IMR-90 (cell line): ENCODE data around the gene SH3BP2. TPM values are rescaled to one million over a fixed set of nuclear protein-coding genes. Genes with fewer than 3 reads are reported as not detected.

ENCODE experiments used
- ATAC-seq: fragments of 200-7000 bp; cut with Tn5 transposase; 2 replicates; pipeline ENCODE4 v1.9.1; 2020; ENCODE audit warnings: low read depth, mild to moderate bottlenecking, moderate library complexity
- BruUV-seq: library from RNA; stranded (reverse); fragments of 400-500 nt; replicated peaks from 2 replicates; lab custom pipeline; 2021; lab: Mats Ljungman, UMichigan
- CTCF ChIA-PET: fragments of 300-600 bp; formaldehyde crosslinking; extraction: SDS; loops from one replicate; lab custom pipeline; 2021; ENCODE audit warnings: antibody characterized with exemption; lab: Yijun Ruan, JAX
- POLR2A ChIA-PET: fragments of 300-600 bp; sonication (Branson Sonifier 250); formaldehyde crosslinking; loops from one replicate; lab custom pipeline; 2022; ENCODE audit warnings: antibody characterized with exemption; ENCODE audit not compliant: unreplicated experiment; lab: Charles Lee
- DNase-seq: peaks from one replicate; pipeline ENCODE4 v3.0.0; 2013
- H2AFZ ChIP-seq: replicated peaks from 2 replicates; pipeline ENCODE3; 2013; ENCODE audit warnings: low read length, mild to moderate bottlenecking; ENCODE audit not compliant: poor library complexity
- H2AK5ac ChIP-seq: 2 replicates; pipeline ENCODE4 v1.6.1; 2013; ENCODE audit warnings: low read depth, low read length, inconsistent platforms
- H2AK9ac ChIP-seq: replicated peaks from 2 replicates; pipeline ENCODE3; 2013; ENCODE audit warnings: mild to moderate bottlenecking, low read depth, low read length, moderate library complexity; ENCODE audit not compliant: poor library complexity
- H2BK120ac ChIP-seq: 2 replicates; pipeline ENCODE4 v1.6.1; 2013; ENCODE audit warnings: low read depth, low read length, inconsistent platforms
- H2BK15ac ChIP-seq: 3 replicates; pipeline ENCODE4 v1.6.1; 2013; ENCODE audit warnings: low read depth, low read length, inconsistent platforms
- H2BK20ac ChIP-seq: 2 replicates; pipeline ENCODE4 v1.6.1; 2013; ENCODE audit warnings: low read depth, mild to moderate bottlenecking, inconsistent platforms, low read length, moderate library complexity
- H2BK5ac ChIP-seq: 2 replicates; pipeline ENCODE4 v1.6.1; 2013; ENCODE audit warnings: mild to moderate bottlenecking, low read depth, low read length, inconsistent platforms; ENCODE audit not compliant: poor library complexity, severe bottlenecking
- H3K14ac ChIP-seq: replicated peaks from 2 replicates; pipeline ENCODE4 v1.6.1; 2013; ENCODE audit warnings: low read depth, low read length, inconsistent platforms
- H3K18ac ChIP-seq: 2 replicates; pipeline ENCODE4 v1.6.1; 2013; ENCODE audit warnings: low read depth, low read length, control low read depth
- H3K23ac ChIP-seq: 2 replicates; pipeline ENCODE4 v1.6.1; 2013; ENCODE audit warnings: low read depth, low read length, inconsistent platforms
- H3K27ac ChIP-seq: 2 replicates; pipeline ENCODE4 v1.5.1; 2013; ENCODE audit warnings: mild to moderate bottlenecking, control low read depth, low read length; ENCODE audit not compliant: insufficient read depth
- H3K27me3 ChIP-seq: 2 replicates; pipeline ENCODE4 v1.6.1; 2013; ENCODE audit warnings: low read length; ENCODE audit not compliant: control insufficient read depth, insufficient read depth
- H3K36me3 ChIP-seq: 2 replicates; pipeline ENCODE4 v1.6.1; 2013; ENCODE audit warnings: low read length, mixed read lengths; ENCODE audit not compliant: control insufficient read depth, insufficient read depth
- H3K4ac ChIP-seq: 2 replicates; pipeline ENCODE4 v1.6.1; 2013; ENCODE audit warnings: low read depth, low read length, inconsistent platforms
- H3K4me1 ChIP-seq: 2 replicates; pipeline ENCODE4 v1.6.1; 2013; ENCODE audit warnings: low read length, mixed read lengths; ENCODE audit not compliant: control insufficient read depth, insufficient read depth
- H3K4me2 ChIP-seq: 2 replicates; pipeline ENCODE4 v1.6.1; 2013; ENCODE audit warnings: low read depth, mild to moderate bottlenecking, control low read depth, low read length, moderate library complexity
- H3K4me3 ChIP-seq: 2 replicates; pipeline ENCODE4 v1.5.1; 2013; ENCODE audit warnings: low read depth, mild to moderate bottlenecking, control low read depth, low read length, moderate library complexity; ENCODE audit not compliant: insufficient read depth
- H3K56ac ChIP-seq: 2 replicates; pipeline ENCODE4 v1.6.1; 2013; ENCODE audit warnings: low read length, inconsistent platforms; ENCODE audit not compliant: insufficient read depth; ENCODE audit errors: extremely low read depth
- H3K79me1 ChIP-seq, 2 experiments: 2 replicates each; pipeline ENCODE4 v1.6.1; 2013; ENCODE audit warnings: low read length in 2 of 2, inconsistent platforms in 1 of 2, low read depth in 1 of 2
- H3K9ac ChIP-seq: 2 replicates; pipeline ENCODE4 v1.6.1; 2013; ENCODE audit warnings: low read depth, low read length, control low read depth
- H3K9me1 ChIP-seq: 2 replicates; pipeline ENCODE4 v1.6.1; 2013; ENCODE audit warnings: low read length, inconsistent platforms; ENCODE audit not compliant: insufficient read depth
- H3K9me3 ChIP-seq: 2 replicates; pipeline ENCODE4 v1.6.1; 2013; ENCODE audit warnings: low read length; ENCODE audit not compliant: control insufficient read depth, insufficient read depth
- H4K20me1 ChIP-seq: 2 replicates; pipeline ENCODE4 v1.6.1; 2013; ENCODE audit warnings: low read length, inconsistent platforms; ENCODE audit not compliant: insufficient read depth
- H4K5ac ChIP-seq: 2 replicates; pipeline ENCODE4 v1.6.1; 2013; ENCODE audit warnings: mild to moderate bottlenecking, low read depth, low read length, control low read depth
- H4K8ac ChIP-seq, 2 experiments: 2 replicates each; pipeline ENCODE4 v1.6.1; 2013; ENCODE audit warnings: low read depth in 2 of 2, low read length in 2 of 2, control low read depth in 1 of 2, inconsistent platforms in 1 of 2
- H4K91ac ChIP-seq: 2 replicates; pipeline ENCODE4 v1.6.1; 2013; ENCODE audit warnings: low read depth, low read length, inconsistent platforms; ENCODE audit not compliant: insufficient read depth
- BHLHE40 ChIP-seq: fragments of 150-350 bp; IDR thresholded peaks from 2 replicates; pipeline ENCODE4 v1.6.1; 2016; ENCODE audit warnings: mild to moderate bottlenecking, low read depth, low read length
- MAZ ChIP-seq: IDR thresholded peaks from 2 replicates; pipeline ENCODE4 v1.6.1; 2012; ENCODE audit warnings: low read depth, mild to moderate bottlenecking, low read length, improper control_type of control experiment, moderate library complexity, borderline replicate concordance
- NFE2L2 ChIP-seq: fragments of 150-350 bp; IDR thresholded peaks from 2 replicates; pipeline ENCODE4 v1.6.1; 2016; ENCODE audit warnings: low read depth, mild to moderate bottlenecking, low read length
- POLR2A ChIP-seq: IDR thresholded peaks from 2 replicates; pipeline ENCODE4 v1.6.1; 2012; ENCODE audit warnings: mild to moderate bottlenecking, low read depth, low read length
- RAD21 ChIP-seq: IDR thresholded peaks from 2 replicates; pipeline ENCODE4 v1.6.1; 2012; ENCODE audit warnings: low read length, improper control_type of control experiment
- WGBS, 2 experiments: methylation state at CpG; one replicate each; pipeline versions ENCODE4 v1.1.5 to v1.1.7; 2013; ENCODE audit warnings: missing lambda C conversion rate in 2 of 2; ENCODE audit not compliant: insufficient read length in 1 of 2; ENCODE audit errors: extremely low coverage in 2 of 2; 5-methylcytosine and 5-hydroxymethylcytosine counted together
- dilution Hi-C: fragments of 300-500 bp; cut with HindIII; formaldehyde crosslinking; loops from one replicate; pipeline ENCODE4 v1.14.3; 2018; ENCODE audit warnings: low sequenced_read_pairs; ENCODE audit not compliant: unreplicated experiment
- in situ Hi-C: fragments of 300-500 bp; cut with MboI; formaldehyde crosslinking; loops from 3 replicates; pipeline ENCODE4 v1.14.3; 2019; ENCODE audit warnings: low sequenced_read_pairs, inconsistent platforms, mixed read lengths
- intact Hi-C: fragments of 100-400 bp; cut with micrococcal nuclease; formaldehyde crosslinking; loops from 2 replicates; pipeline ENCODE4 v1.10.0; 2022
- polyA plus RNA-seq, 3 experiments: library from polyadenylated mRNA; depleted of rRNA; stranded (reverse); fragments of >200 nt; gene quantifications; 2 replicates each; pipeline ENCODE4 v1.2.3, GENCODE V29; 2012; ENCODE audit warnings: low replicate concordance in 1 of 3
- total RNA-seq: library from RNA; depleted of rRNA; stranded (reverse); fragments of >200 nt; gene quantifications from 2 replicates; pipeline ENCODE4 v1.2.3, GENCODE V29; 2012
- TF ChIP-seq, protein P1 (sequence below): conservative IDR thresholded peaks from 2 replicates; pipeline ENCODE4 v1.5.1; 2012; ENCODE audit warnings: mild to moderate bottlenecking, low read depth, low read length, improper control_type of control experiment
- TF ChIP-seq, protein P2 (sequence below): fragments of 150-350 bp; IDR thresholded peaks from 2 replicates; pipeline ENCODE4 v1.6.1; 2017; ENCODE audit warnings: mild to moderate bottlenecking, antibody characterized with exemption, low read length, low read depth

Gene SH3BP2
- total and polyA plus RNA-seq, 2 of the 4 experiments (the other 2 are of a cell fraction): 9.0 to 37.2 TPM

DNA sequence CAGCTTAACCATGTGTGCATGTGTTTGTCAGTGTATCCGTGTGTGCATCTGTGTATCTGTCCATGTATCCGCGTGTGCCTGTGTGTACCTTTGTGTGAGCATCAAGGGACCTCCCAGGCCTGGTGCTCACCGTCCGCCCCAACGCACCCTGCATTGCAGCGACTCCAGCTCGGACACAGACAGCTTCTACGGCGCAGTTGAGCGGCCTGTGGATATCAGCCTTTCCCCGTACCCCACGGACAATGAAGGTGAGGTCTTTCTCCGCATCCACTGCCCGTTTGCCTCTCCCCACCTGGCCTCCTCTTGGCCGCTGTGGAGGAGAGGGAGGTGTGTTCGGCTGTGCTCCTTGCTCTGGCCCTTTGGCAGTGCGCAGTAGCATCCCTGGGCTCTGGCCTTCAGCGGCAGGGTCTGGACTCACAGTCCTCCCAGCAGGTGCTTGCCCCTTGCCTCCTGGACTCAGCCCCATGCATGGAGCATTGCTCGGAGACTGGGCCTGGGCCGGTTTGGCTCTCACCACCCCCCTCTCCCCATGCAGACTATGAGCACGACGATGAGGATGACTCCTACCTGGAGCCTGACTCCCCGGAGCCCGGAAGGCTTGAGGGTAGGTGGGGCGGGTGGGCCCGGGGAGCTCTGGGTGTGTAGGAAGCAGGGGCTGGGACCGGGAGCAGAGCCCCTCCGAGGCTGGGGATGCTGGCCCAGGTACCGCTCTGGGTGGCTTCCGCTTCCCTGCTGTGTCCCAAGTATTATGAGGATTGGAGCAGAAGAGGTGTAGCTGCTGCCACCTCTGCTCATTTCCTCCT is 34.4 kb downstream of the SH3BP2 start (continued):
- TF ChIP-seq BHLHE40: no peak

DNA sequence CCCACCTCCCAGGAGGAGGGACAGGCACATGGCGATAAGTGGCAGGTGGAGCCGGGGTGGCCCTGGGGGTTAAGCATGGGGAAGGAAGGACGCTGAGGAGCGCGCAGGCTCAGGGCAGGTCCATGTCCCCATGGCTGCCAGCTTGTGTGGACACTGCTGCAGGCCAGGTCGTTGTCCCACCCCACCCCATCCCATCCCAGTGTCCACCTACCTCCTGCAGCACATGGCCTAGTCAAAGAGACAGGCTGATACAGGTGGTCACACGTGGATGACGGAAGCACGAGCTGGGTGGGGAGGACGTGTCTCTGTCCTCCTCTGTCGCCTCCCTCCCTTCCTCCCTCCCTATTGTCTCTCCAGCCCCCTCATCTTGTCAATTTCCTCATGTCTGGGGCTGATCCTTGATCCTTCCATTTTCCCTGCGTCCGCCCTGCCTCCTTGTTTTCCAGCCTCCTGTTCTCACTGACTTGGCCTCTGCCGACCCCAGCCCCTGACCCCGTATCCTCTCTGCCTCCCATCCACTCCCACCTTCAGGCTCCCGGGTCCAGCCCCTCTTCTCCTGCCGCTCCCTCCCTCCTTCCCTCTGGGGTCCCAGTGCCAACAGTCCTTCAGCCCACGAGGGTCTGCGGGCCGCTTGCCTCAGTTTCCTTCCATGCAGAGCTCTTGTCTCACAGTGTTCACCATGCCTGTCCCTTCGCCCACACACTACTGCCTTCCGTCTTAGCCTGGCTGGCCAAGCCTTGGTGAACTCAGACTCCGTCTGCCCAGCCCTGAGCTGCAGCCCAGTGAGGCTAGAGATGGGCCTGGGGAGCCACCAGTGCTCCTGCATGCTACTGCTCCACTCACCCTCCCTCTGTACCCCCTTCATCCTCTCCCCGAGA is 35.2 kb downstream of the SH3BP2 start:
- H3K36me3 ChIP-seq: peaks cover 86% of the 10 kb centered on the region
- DNase-seq (no peak), ATAC-seq (no peak)
- no peak overlapping the region for H4K8ac ChIP-seq
- H3K4me2 ChIP-seq: no peak overlapping the region
- H3K27ac ChIP-seq: no peak overlapping the region
- no peak overlapping the region for H4K5ac ChIP-seq
- H3K9me1 ChIP-seq: peaks cover 15% of the 10 kb centered on the region
- no peak overlapping the region for H3K9ac ChIP-seq
- POLR2A ChIA-PET: interaction anchor here (0.6 kb wide), 1 partner anchor 11 kb away, joined by 4 read pairs; no protein-coding TSS in a partner anchor
- 91% methylated on average over 9 of the region's 24 CpGs; no CpG with 5 or more reads in 1 of the 2 experiments for WGBS, 2 experiments
- dilution Hi-C loops (no loop called here), in situ Hi-C loops (no loop called here), intact Hi-C loops (no loop called here)
- H3K4me1 ChIP-seq: no peaks in the 10 kb centered on the region
- no peak overlapping the region for H3K18ac ChIP-seq
- no peaks in the 10 kb centered on the region for H3K27me3 ChIP-seq
- H2AFZ ChIP-seq: no peak overlapping the region
- CTCF ChIA-PET: no interaction called here
- H3K4ac ChIP-seq: no peak overlapping the region
- no peak overlapping the region for H3K4me3 ChIP-seq
- peaks cover 6% of the 10 kb centered on the region; the same call in 1 of the 2 replicates for H4K20me1 ChIP-seq
- TF ChIP-seq RAD21 (no peak), NFE2L2 (no peak), MAZ (no peak), POLR2A (no peak), BHLHE40 (no peak)
- TF ChIP-seq, protein P1, sequence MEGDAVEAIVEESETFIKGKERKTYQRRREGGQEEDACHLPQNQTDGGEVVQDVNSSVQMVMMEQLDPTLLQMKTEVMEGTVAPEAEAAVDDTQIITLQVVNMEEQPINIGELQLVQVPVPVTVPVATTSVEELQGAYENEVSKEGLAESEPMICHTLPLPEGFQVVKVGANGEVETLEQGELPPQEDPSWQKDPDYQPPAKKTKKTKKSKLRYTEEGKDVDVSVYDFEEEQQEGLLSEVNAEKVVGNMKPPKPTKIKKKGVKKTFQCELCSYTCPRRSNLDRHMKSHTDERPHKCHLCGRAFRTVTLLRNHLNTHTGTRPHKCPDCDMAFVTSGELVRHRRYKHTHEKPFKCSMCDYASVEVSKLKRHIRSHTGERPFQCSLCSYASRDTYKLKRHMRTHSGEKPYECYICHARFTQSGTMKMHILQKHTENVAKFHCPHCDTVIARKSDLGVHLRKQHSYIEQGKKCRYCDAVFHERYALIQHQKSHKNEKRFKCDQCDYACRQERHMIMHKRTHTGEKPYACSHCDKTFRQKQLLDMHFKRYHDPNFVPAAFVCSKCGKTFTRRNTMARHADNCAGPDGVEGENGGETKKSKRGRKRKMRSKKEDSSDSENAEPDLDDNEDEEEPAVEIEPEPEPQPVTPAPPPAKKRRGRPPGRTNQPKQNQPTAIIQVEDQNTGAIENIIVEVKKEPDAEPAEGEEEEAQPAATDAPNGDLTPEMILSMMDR: no peak
- TF ChIP-seq, protein P2, sequence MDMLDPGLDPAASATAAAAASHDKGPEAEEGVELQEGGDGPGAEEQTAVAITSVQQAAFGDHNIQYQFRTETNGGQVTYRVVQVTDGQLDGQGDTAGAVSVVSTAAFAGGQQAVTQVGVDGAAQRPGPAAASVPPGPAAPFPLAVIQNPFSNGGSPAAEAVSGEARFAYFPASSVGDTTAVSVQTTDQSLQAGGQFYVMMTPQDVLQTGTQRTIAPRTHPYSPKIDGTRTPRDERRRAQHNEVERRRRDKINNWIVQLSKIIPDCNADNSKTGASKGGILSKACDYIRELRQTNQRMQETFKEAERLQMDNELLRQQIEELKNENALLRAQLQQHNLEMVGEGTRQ: no peak
- no peak overlapping the region for H4K91ac ChIP-seq
- no TSS peak for BruUV-seq
- no peak overlapping the region for H3K23ac ChIP-seq
- H2AK9ac ChIP-seq: no peak overlapping the region
- no peak overlapping the region for H2BK20ac ChIP-seq
- H3K9me3 ChIP-seq: no peaks in the 10 kb centered on the region
- H2BK5ac ChIP-seq: no peak overlapping the region
- H2BK120ac ChIP-seq: no peak overlapping the region
- H3K79me1 ChIP-seq: peaks cover 5 to 32% of the 10 kb centered on the region in 2 experiments; a peak in 3 of 4 replicates
- no peak overlapping the region for H2AK5ac ChIP-seq
- H3K56ac ChIP-seq: no peak overlapping the region
- H2BK15ac ChIP-seq: no peak overlapping the region
- H3K14ac ChIP-seq: no peak overlapping the region
